Kidney epithelial cell (primary cell): ENCODE measurements around the gene APOD. TPM values are rescaled to one million over a fixed set of nuclear protein-coding genes. Genes with fewer than 3 reads are reported as not detected.
"Not testable (repeated sequence)": the region's sequence is repeated elsewhere in the genome, so short reads cannot be mapped to it uniquely, and the experiment has no call there.

Experiments
- DNase-seq: peaks from one replicate; pipeline ENCODE4 v3.0.0-alpha.2; 2010; ENCODE audit warnings: low read depth
- H3K27me3 ChIP-seq: 2 replicates; pipeline ENCODE4 v1.6.0; 2011; ENCODE audit warnings: low read length; ENCODE audit not compliant: control insufficient read depth, insufficient read depth
- H3K36me3 ChIP-seq: 2 replicates; pipeline ENCODE4 v1.5.1; 2011; ENCODE audit warnings: low read length; ENCODE audit not compliant: control insufficient read depth, insufficient read depth
- H3K4me3 ChIP-seq: 2 replicates; pipeline ENCODE4 v1.5.1; 2011; ENCODE audit warnings: low read depth, mild to moderate bottlenecking, control low read depth, low read length
- CTCF ChIP-seq: IDR thresholded peaks from 2 replicates; pipeline ENCODE4 v1.5.1; 2011; ENCODE audit warnings: mild to moderate bottlenecking, moderate library complexity, low read length, control low read depth, inconsistent platforms; ENCODE audit not compliant: insufficient read depth, poor library complexity, severe bottlenecking
- total RNA-seq: library from RNA; depleted of rRNA; stranded (reverse); fragments of >200 nt; gene quantifications from 2 replicates; pipeline ENCODE4 v1.2.3, GENCODE V29; 2015

Gene APOD
- total RNA-seq, result not detected in 2 replicates

DNA sequence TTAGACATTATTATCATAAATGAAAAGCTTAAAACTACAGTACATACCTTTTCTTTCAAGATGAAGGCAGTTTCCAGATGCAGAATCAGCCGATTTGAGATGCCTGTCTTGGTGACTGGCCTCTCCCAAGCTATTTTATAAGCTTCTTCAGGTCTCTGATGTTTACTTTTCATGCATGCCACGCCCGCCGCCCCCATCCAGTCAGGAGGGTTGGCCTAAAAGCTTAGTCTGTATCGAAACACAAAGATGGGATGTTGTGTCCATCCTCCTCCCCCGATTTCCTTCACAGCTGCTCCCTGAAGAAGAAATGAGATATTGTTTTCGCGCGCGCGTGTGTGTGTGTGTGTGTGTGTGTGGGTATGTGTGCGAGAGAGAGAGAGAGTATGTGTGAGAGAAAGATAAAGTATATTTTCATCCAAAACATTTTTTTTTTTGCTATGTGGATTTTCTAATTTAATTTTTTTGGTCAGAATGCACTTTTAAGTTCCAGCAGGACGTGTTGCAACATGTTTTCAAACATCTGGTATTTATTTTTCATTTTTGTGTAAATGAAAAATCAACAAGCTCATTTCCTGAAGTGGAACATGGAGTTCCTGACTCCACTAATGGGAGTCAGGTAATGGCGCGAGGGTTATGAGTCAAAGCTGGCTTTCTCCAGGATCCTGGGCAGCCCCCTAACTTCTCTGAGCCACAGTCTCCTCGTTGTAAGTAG lies at the start of gene APOD:
APOD (minus strand) TSS at position 110 of the 712 bp plus-strand sequence. CDS start 4,479 bp downstream, outside the sequence.
- no peak for DNase-seq
- no peaks in the 10 kb centered on the region for H3K36me3 ChIP-seq
- no peaks in the 10 kb centered on the region for H3K27me3 ChIP-seq
- no peak within 1 kb of the TSS for H3K4me3 ChIP-seq
- no peak for TF ChIP-seq CTCF

DNA sequence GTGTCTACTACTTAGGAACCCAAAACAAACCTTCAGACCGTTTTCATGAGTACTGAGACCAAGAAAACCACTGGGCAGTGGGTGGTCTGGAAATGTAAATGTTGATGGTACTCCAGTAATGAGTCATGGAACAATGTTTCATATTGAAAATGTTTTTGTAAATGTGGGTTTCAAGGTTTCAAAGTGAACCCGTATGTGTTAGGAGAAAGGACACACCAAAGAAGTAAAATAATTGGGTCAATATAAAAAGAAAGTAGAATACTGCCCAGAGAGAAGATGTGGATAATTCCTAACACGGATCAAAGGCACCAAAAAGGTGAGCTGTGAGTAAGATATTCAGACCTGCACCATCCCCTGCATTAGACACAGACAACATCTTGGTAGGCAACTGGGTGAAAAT lies 49.6 kb upstream of the APOD start:
- not testable (repeated sequence) for H3K27me3 ChIP-seq, H3K36me3 ChIP-seq, DNase-seq, H3K4me3 ChIP-seq

- DNase-seq, H3K36me3 ChIP-seq, H3K27me3 ChIP-seq, H3K4me3 ChIP-seq: not testable (repeated sequence)
These were observed 48.9 kb upstream of the APOD start for GRCh38 chr3:195632501-195633185.

DNA sequence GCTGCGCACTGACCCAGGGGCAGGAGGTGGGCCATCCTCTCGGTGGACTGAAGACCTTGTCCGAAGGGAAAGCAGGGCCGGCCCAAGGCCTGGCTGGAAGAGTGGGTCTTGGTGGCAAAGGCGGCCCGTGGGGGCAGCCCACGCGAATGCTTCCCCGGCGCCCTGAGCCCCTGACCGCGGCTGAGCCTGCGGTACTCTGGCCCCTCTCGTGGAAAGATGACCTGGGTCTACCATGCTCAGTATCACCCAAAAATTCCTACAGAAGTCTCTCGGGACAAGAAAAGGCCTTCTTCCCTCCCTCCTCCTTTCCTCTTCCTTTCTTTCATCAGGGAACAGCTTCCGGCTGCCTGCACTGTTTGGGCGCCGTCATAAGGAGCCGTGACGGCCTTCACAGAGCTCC lies 48.3 kb upstream of the APOD start:
- H3K36me3 ChIP-seq, DNase-seq, H3K4me3 ChIP-seq, H3K27me3 ChIP-seq: not testable (repeated sequence)

DNA sequence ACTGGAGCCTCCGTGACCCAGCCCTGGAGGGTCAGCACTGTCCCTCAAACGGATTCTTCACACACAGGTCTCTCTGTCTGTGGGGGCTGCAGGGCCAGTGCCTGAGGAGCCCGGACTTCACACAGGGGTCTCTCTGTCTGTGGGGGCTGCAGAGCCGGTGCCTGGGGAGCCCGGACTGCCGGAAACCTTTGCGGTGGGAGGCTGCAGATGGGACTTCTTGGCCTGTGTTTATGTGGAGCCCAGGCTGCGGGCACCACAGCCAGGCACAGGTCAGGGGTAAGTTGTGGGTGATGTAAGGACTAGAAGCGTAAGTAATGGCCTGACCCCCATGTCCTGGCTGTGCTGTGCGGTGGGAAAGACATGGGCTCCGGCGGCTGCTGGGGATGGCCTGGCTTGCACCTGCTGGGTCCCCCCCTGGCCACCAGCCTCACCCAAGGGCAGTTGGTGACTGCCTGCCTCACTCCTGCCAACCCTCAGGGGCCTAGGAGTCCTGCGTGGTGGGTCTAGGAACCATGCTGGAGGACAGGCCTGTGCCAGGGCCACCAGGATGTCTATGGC lies 47.3 kb upstream of the APOD start:
- not testable (repeated sequence) for H3K36me3 ChIP-seq, DNase-seq, H3K4me3 ChIP-seq, H3K27me3 ChIP-seq

GRCh38 chr3:195630086-195630917 lies 46.6 kb upstream of the APOD start:
- not testable (repeated sequence) for H3K4me3 ChIP-seq, H3K36me3 ChIP-seq, DNase-seq, H3K27me3 ChIP-seq

GRCh38 chr3:195629682-195630081 lies 45.9 kb upstream of the APOD start:
- H3K36me3 ChIP-seq, H3K27me3 ChIP-seq, DNase-seq, H3K4me3 ChIP-seq: not testable (repeated sequence)

GRCh38 chr3:195628386-195628920 lies 44.7 kb upstream of the APOD start:
- not testable (repeated sequence) for H3K36me3 ChIP-seq, H3K4me3 ChIP-seq

GRCh38 chr3:195627515-195628385 lies 44.0 kb upstream of the APOD start:
- H3K4me3 ChIP-seq, DNase-seq, H3K27me3 ChIP-seq, H3K36me3 ChIP-seq: not testable (repeated sequence)

More at GRCh38 chr3:195628386-195628920, 44.7 kb upstream of the APOD start:
- H3K27me3 ChIP-seq, DNase-seq: not testable (repeated sequence)

- DNase-seq, H3K36me3 ChIP-seq, H3K4me3 ChIP-seq, H3K27me3 ChIP-seq: not testable (repeated sequence)
These were observed 41.1 kb upstream of the APOD start for GRCh38 chr3:195624603-195625560.

GRCh38 chr3:195624171-195624570 lies 40.4 kb upstream of the APOD start:
- not testable (repeated sequence) for DNase-seq, H3K36me3 ChIP-seq, H3K4me3 ChIP-seq, H3K27me3 ChIP-seq
